ENCODE data around the gene LBH.

DNA sequence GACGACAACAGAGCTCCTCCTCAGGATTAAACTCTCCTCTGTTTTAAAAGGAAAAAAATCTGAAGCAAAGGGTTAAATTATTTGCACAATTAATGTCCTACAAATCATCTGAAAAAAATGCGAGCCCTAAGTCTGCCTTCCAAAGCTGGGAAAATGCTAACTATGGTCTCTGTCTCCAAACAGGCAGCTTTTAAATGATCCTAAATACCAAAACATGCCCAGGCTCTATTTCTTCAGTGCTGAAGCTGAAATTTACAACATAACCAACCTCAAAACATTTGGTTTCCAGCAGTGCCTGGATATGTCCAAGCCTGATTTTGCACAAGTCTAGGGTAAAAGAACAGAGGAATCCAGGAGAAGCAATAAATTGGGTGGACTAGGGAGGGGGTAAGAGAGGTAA lies 57.2 kb downstream of the LBH start:
- TF ChIP-seq, protein P1, sequence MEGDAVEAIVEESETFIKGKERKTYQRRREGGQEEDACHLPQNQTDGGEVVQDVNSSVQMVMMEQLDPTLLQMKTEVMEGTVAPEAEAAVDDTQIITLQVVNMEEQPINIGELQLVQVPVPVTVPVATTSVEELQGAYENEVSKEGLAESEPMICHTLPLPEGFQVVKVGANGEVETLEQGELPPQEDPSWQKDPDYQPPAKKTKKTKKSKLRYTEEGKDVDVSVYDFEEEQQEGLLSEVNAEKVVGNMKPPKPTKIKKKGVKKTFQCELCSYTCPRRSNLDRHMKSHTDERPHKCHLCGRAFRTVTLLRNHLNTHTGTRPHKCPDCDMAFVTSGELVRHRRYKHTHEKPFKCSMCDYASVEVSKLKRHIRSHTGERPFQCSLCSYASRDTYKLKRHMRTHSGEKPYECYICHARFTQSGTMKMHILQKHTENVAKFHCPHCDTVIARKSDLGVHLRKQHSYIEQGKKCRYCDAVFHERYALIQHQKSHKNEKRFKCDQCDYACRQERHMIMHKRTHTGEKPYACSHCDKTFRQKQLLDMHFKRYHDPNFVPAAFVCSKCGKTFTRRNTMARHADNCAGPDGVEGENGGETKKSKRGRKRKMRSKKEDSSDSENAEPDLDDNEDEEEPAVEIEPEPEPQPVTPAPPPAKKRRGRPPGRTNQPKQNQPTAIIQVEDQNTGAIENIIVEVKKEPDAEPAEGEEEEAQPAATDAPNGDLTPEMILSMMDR (conservative IDR thresholded peaks at IDR 0.05; ENCODE audit: low read length), result no peak
- TF ChIP-seq EZH2phosphoT487 (IDR thresholded peaks at IDR 0.05; ENCODE audit: borderline replicate concordance, low read depth, low read length), result no peak

Data from OCI-LY7 (cell line).